Measurements from ENCODE around the gene CDH23. TPM values are rescaled to one million over a fixed set of nuclear protein-coding genes. Genes with fewer than 3 reads are reported as not detected.

CDH23 gene
- total and polyA plus RNA-seq, 2 experiments from 2014 or later, result 0.30 to 1.5 TPM

DNA sequence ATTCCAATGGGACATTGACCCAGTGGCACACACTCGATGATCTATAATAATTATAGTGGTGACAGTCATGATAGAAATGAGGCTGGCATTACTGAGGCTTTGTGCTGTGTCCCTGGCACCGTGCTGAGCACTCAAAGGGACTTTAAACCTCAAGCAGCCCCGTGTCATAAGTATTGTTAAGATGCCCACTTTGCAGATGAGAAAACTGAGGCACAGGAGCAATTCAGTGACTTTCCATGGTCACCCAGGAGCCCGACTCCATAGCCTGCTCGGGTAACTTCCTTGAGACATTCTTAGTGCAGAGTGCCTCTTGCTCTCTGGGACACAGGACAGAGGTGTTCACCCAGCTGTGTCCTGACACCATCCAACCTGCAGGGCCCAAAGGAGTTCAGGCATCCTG is 170.3 kb downstream of the CDH23 start:
- Histone ChIP-seq H2AFZ (no peak overlapping the region), H3K4me2 (no peak overlapping the region), H4K20me1 (ENCODE audit: insufficient read depth, poor library complexity, severe bottlenecking) (no peaks in the 10 kb centered on the region), H3K27me3 (no peaks in the 10 kb centered on the region), H3K9me2 (replicated peaks; ENCODE audit: insufficient read depth) (no peaks in the 10 kb centered on the region), H3K79me2 (no peaks in the 10 kb centered on the region), H3K9me3 (ENCODE audit: low read depth) (no peaks in the 10 kb centered on the region), H3K4me3 (no peak overlapping the region), H3K36me3 (replicated peaks; ENCODE audit: insufficient read depth, low read depth) (no peaks in the 10 kb centered on the region), H3K27ac (no peak overlapping the region), H3K4me1 (ENCODE audit: insufficient read depth) (no peaks in the 10 kb centered on the region)
- 86% methylated on average over 5 of the region's 5 CpGs for WGBS (ENCODE audit: low lambda C conversion rate, missing lambda C conversion rate)
- TF ChIP-seq, protein P1, sequence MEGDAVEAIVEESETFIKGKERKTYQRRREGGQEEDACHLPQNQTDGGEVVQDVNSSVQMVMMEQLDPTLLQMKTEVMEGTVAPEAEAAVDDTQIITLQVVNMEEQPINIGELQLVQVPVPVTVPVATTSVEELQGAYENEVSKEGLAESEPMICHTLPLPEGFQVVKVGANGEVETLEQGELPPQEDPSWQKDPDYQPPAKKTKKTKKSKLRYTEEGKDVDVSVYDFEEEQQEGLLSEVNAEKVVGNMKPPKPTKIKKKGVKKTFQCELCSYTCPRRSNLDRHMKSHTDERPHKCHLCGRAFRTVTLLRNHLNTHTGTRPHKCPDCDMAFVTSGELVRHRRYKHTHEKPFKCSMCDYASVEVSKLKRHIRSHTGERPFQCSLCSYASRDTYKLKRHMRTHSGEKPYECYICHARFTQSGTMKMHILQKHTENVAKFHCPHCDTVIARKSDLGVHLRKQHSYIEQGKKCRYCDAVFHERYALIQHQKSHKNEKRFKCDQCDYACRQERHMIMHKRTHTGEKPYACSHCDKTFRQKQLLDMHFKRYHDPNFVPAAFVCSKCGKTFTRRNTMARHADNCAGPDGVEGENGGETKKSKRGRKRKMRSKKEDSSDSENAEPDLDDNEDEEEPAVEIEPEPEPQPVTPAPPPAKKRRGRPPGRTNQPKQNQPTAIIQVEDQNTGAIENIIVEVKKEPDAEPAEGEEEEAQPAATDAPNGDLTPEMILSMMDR (IDR thresholded peaks at IDR 0.05; ENCODE audit: poor library complexity), result no peak
- TF ChIP-seq EZH2 (IDR thresholded peaks at IDR 0.05; ENCODE audit: borderline replicate concordance) (no peak), EZH2phosphoT487 (IDR thresholded peaks at IDR 0.05; ENCODE audit: low read depth, severe bottlenecking, unreplicated experiment) (no peak)
- DNase-seq (ENCODE audit: low spot score), result no peak

GRCh38 chr10:71568896-71569492 is 172.3 kb downstream of the CDH23 start:
- H3K4me1 ChIP-seq (ENCODE audit: insufficient read depth), result no peaks in the 10 kb centered on the region
- H3K9me2 ChIP-seq (replicated peaks; ENCODE audit: insufficient read depth), result no peaks in the 10 kb centered on the region
- no peak overlapping the region for H2AFZ ChIP-seq
- no peaks in the 10 kb centered on the region for H3K79me2 ChIP-seq
- no peak overlapping the region for H3K4me3 ChIP-seq
- H3K36me3 ChIP-seq (replicated peaks; ENCODE audit: insufficient read depth, low read depth), result no peaks in the 10 kb centered on the region
- no peak overlapping the region for H3K27ac ChIP-seq
- no peaks in the 10 kb centered on the region for H3K9me3 ChIP-seq (ENCODE audit: low read depth)
- TF ChIP-seq EZH2phosphoT487 (IDR thresholded peaks at IDR 0.05; ENCODE audit: low read depth, severe bottlenecking, unreplicated experiment) (no peak), EZH2 (IDR thresholded peaks at IDR 0.05; ENCODE audit: borderline replicate concordance) (no peak)
- WGBS (ENCODE audit: low lambda C conversion rate, missing lambda C conversion rate), result 97% methylated on average over 4 of the region's 5 CpGs
- no peaks in the 10 kb centered on the region for H4K20me1 ChIP-seq (ENCODE audit: insufficient read depth, poor library complexity, severe bottlenecking)
- DNase-seq (ENCODE audit: low spot score), result no peak
- no peaks in the 10 kb centered on the region for H3K27me3 ChIP-seq
- H3K4me2 ChIP-seq, result no peak overlapping the region

- H4K20me1 ChIP-seq (ENCODE audit: insufficient read depth, poor library complexity, severe bottlenecking), result no peaks in the 10 kb centered on the region
- DNase-seq (ENCODE audit: low spot score), result peak; percentile 79
- no peak overlapping the region for H3K27ac ChIP-seq
- no peaks in the 10 kb centered on the region for H3K36me3 ChIP-seq (replicated peaks; ENCODE audit: insufficient read depth, low read depth)
- no peaks in the 10 kb centered on the region for H3K27me3 ChIP-seq
- H3K9me2 ChIP-seq (replicated peaks; ENCODE audit: insufficient read depth), result no peaks in the 10 kb centered on the region
- no peaks in the 10 kb centered on the region for H3K4me1 ChIP-seq (ENCODE audit: insufficient read depth)
- WGBS (ENCODE audit: low lambda C conversion rate, missing lambda C conversion rate), result 55% methylated on average over 6 of the region's 6 CpGs
- no peak for TF ChIP-seq EZH2 (IDR thresholded peaks at IDR 0.05; ENCODE audit: borderline replicate concordance)
- TF ChIP-seq, protein P1 (IDR thresholded peaks at IDR 0.05; ENCODE audit: poor library complexity), result peak; percentile 73
- TF ChIP-seq EZH2phosphoT487 (IDR thresholded peaks at IDR 0.05; ENCODE audit: low read depth, severe bottlenecking, unreplicated experiment), result no peak
- H2AFZ ChIP-seq, result no peak overlapping the region
- no peak overlapping the region for H3K4me3 ChIP-seq
- H3K79me2 ChIP-seq, result no peaks in the 10 kb centered on the region
- H3K4me2 ChIP-seq, result no peak overlapping the region
- no peaks in the 10 kb centered on the region for H3K9me3 ChIP-seq (ENCODE audit: low read depth)
Observed at GRCh38 chr10:71569775-71570588, 173.3 kb downstream of the CDH23 start.
